HG03039 (cell line): ENCODE data around the gene ARHGEF25.
"Not testable (repeated sequence)": the region's sequence is repeated elsewhere in the genome, so short reads cannot be mapped to it uniquely, and the experiment has no call there.

Source experiments
- ATAC-seq: cut with Tn5 transposase; IDR thresholded peaks from one replicate; pipeline ENCODE4 v1.9.1; 2021; ENCODE audit warnings: mild to moderate bottlenecking, moderate library complexity; ENCODE audit not compliant: unreplicated experiment

Gene ARHGEF25

GRCh38 chr12:57611108-57611826 is at the start of gene ARHGEF25:
TSS of gene ARHGEF25 (plus strand) at chr12:57611435. CDS start at chr12:57611895, 460 bp downstream.
- no peak for ATAC-seq

DNA sequence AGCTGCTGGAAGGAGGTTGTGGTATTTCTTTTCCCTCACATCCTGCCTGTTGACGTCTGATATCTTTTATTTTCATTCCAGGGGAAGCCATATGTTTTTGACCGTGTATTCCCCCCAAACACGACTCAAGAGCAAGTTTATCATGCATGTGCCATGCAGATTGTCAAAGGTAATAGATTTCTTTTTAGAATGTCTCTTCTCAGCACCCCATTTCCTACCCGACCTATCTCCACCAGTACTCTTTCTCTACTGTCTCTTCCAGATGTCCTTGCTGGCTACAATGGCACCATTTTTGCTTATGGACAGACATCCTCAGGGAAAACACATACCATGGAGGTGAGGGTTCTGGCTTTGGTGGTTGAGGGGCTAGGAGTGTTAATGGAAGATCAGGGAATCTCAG is 47.9 kb upstream of the ARHGEF25 start:
- no peak for ATAC-seq

GRCh38 chr12:57564178-57564740 is 47.0 kb upstream of the ARHGEF25 start:
- no peak for ATAC-seq

GRCh38 chr12:57568838-57569237 is 42.4 kb upstream of the ARHGEF25 start:
- ATAC-seq: no peak

DNA sequence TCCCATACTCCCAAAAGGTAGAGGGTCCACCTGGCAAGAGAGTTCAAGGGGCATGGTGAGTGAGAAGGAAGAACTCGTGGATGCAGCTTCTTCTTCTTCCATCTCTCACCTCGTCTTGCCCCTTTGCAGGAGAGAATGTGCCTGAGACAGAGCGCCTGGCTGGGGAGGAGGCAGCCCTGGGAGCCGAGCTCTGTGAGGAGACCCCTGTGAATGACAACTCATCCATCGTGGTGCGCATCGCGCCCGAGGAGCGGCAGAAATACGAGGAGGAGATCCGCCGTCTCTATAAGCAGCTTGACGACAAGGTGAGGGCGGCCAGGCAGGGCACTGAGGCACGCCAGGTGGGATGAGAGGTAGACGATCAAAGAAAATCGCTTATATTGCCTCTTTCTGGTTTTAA is 41.4 kb upstream of the ARHGEF25 start:
- ATAC-seq: no peak

- not testable (repeated sequence) for ATAC-seq
Observed at GRCh38 chr12:57570438-57570837, 40.8 kb upstream of the ARHGEF25 start.

DNA sequence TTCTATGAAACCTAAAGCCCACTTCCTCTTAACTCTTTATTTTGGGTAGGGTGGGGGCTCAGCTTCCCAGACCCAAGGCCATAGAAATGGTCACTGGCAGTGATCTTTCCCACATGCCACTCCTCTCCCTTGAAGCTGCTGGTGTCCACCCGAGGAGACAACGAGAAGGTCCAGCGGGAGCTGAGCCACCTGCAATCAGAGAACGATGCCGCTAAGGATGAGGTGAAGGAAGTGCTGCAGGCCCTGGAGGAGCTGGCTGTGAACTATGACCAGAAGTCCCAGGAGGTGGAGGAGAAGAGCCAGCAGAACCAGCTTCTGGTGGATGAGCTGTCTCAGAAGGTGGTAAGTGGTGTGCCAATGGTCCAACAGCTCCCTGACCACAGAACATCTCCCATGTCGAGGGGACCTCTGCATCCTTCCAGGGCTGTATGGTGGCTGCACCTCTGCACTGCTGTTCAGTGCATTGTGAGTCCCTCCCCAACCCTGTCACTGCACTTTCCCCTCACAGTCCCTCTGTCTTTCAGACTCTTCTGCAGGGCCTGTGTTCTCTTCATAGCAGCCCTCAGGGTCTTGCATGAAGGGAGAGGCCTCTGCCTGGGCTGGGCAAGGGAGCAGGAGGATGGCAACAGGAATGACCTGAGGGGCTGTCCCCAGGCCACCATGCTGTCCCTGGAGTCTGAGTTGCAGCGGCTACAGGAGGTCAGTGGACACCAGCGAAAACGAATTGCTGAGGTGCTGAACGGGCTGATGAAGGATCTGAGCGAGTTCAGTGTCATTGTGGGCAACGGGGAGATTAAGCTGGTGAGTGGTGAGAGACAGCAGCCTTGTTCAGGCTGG is 39.1 kb upstream of the ARHGEF25 start:
- no peak for ATAC-seq

DNA sequence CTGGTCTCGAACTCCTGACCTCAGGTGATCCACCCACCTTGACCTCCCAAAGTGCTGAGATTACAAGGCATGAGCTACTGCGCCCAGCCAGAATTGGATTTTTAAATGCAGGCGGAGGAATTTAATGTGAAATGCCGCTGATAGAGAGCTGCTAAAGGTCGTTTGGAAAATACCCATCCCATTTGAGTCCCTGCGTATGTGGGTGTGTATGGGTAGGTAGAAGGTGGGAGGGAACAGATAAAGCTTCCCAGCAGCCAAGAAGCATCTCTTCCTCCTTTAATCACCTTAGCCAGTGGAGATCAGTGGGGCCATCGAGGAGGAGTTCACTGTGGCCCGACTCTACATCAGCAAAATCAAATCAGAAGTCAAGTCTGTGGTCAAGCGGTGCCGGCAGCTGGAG is 36.4 kb upstream of the ARHGEF25 start:
- no peak for ATAC-seq

DNA sequence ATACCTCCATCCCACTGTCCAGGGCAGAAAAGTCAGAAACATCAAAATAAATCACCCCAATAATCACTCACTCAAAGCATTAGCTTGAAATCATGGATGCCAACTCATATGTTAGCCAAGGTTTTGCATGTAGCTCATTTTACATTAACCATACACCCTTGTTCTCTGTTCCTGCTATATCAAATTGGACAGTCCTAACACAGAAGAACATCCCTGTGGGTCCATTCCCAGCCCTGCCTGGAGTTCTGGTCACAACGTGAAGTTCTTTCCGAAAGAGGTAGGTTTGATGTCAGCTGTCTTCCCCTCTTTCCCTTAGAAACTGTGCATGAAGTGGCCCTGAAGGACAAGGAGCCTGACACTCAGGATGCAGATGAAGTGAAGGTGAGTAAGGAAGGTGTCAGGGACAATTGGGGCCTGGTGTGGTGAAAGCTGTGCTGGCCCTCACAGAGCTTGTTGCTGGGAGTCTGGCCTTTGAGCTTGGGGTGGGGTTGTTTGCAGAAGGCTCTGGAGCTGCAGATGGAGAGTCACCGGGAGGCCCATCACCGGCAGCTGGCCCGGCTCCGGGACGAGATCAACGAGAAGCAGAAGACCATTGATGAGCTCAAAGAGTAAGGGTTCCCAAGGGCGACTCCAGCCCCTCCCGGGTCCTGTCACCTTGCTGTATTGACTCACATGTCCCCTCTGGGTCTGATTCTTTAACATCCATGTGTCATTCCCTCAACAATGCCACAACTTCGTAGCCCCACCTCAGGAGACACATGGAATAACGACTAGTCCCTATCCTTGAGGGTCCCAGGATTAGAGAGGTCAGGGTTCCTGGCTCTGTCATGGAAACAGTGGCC is 35.2 kb upstream of the ARHGEF25 start:
- ATAC-seq: no peak

DNA sequence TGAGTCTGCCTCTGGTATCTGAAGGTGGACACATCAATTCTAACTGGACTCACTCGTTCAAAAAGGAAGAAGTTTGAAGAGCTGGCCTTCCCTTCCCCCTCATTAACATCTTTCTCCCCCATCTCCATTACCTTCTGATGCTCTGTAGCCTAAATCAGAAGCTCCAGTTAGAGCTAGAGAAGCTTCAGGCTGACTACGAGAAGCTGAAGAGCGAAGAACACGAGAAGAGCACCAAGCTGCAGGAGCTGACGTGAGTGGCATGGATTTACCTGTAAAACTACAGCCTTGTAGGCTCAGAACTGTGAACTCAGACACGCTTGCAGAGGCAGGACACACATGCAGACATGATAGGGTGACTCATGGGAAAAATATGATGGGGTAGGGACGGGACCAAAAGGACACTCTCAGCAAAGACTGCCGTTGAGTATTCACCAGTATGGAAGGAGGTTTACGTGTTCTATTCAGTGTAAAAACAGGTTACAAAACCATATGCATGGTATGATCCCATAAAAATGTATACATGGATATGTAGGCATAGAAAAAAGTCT is 34.5 kb upstream of the ARHGEF25 start:
- no peak for ATAC-seq

DNA sequence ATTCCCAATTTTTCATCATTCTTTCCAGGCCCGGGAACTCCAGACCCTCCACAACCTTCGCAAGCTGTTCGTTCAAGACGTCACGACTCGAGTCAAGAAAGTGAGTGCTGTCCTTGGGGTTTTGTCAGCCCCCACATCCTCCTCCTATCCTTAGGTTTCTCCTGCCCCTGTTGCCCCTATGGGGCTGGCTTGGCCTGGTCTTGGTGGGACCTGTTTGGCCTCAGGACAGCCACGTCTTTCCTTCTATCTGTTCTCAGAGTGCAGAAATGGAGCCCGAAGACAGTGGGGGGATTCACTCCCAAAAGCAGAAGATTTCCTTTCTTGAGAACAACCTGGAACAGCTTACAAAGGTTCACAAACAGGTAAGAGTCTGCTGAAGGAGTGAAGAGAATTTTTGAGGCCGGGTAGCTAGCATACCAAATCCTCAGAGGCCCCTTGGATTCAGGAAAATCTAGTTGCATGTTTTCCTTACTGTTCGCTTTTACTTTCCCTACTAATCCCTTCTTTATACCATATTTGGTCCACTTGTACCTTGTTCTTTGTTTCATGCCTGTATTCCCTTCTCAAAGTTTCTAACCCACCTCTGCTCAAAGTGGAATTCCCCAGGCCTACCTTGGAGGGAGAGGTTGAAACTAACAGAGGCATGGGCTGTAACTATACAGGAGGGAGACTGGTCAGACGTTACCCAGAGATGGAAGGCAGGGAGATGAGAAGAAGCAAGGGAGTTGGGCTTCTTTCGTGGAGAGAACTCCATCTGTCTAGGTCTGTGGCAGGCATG is 33.1 kb upstream of the ARHGEF25 start:
- ATAC-seq: no peak

DNA sequence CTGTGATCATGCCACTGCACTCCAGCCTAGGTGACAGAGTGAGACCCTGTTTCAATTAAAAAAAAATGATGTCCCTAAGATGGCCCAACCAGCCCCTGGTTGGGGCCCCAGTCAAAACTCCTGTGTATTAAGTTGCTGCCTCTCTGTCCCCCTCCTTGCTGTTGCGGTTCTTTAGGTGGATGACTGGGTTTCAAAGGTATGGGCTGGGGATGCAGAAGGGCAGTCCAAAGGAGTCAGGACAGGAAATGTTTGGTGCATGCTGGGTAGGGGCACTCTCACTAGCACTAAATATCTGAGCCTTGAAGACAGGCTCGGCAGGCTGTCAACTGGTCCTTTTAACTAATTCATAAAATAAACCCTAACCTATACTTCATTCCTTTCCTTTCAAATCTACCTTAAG is 32.2 kb upstream of the ARHGEF25 start:
- ATAC-seq: no peak

- ATAC-seq: no peak
Observed at GRCh38 chr12:57579677-57580465, 31.4 kb upstream of the ARHGEF25 start.

DNA sequence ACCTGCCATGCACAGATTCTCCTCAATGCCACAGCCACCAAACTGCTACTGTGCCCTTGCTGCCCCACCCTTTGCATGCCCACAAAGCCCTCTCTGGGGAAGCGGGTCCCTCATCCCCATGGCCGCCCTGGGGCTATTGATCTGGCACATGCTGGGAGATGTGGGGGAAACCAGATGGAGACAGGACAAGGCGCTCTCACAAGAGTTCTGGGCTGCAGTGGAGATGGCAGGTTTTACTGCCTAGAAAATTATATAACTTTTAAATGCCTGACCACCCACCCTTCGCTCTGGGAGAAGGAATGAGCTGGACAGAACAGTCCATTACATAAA is 30.8 kb upstream of the ARHGEF25 start:
- no peak for ATAC-seq

DNA sequence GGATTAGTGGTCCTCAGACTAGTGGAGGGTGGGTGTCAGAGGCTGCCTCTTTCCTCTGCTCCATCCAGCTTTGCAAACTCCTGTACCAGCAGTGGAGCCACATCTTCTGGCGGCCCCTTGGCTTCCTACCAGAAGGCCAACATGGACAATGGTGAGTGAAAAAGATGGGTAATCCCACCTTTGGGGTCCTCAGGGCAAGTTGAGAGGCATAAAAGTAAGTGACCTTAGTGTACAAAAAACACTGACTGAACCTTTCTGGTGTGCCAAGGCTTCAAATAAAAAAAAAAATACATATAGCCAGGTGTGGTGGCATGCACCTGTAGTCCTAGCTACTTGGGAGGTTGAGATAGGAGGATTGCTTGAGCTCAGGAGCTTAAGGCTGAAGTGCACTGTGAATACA is 29.4 kb upstream of the ARHGEF25 start:
- ATAC-seq: no peak

DNA sequence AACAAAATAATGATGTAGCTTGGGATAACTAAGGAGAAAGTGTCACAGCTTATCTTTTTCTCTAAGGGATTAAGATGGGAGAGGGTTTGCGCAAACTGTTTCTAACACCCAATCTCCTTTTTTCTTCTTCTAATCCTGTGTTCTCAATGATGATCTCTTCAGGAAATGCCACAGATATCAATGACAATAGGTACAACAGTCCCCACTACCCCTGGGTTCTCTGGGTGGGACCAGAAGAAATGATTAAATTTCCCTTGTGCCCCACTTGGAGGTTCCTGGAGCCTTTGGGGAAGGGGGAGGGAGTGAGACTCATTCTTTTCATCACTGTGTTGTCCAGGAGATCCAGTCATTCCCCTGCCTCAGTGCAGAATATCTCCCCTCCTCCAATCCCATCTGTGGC is 28.8 kb upstream of the ARHGEF25 start:
- no peak for ATAC-seq

- no peak for ATAC-seq
Observed at GRCh38 chr12:57583008-57583831, 28.0 kb upstream of the ARHGEF25 start.

- ATAC-seq: no peak
Observed at GRCh38 chr12:57584050-57584449, 27.2 kb upstream of the ARHGEF25 start.
